KMS-11 (cell line): ENCODE measurements around the gene GFER.

Source experiments
- H2AFZ ChIP-seq: fragments of 200-600 bp; sonication (generic); 2 replicates; pipeline ENCODE4 v1.6.1; 2016; ENCODE audit warnings: antibody characterized with exemption, mixed run types, low read depth
- H3K27ac ChIP-seq: fragments of 200-600 bp; sonication (generic); 2 replicates; pipeline ENCODE4 v1.6.1; 2016; ENCODE audit warnings: mild to moderate bottlenecking, mixed run types
- H3K27me3 ChIP-seq: fragments of 200-600 bp; sonication (generic); 2 replicates; pipeline ENCODE4 v1.6.1; 2017; ENCODE audit warnings: mild to moderate bottlenecking, low read depth, mixed run types, moderate library complexity; ENCODE audit not compliant: insufficient read depth
- H3K36me3 ChIP-seq: fragments of 200-600 bp; sonication (generic); 2 replicates; pipeline ENCODE4 v1.6.1; 2017; ENCODE audit warnings: mild to moderate bottlenecking, mixed run types; ENCODE audit not compliant: insufficient read depth
- H3K4me1 ChIP-seq: fragments of 200-600 bp; sonication (generic); 2 replicates; pipeline ENCODE4 v1.6.1; 2016; ENCODE audit warnings: mild to moderate bottlenecking, low read depth, mixed run types; ENCODE audit not compliant: poor library complexity, severe bottlenecking
- H3K4me2 ChIP-seq: fragments of 200-600 bp; sonication (generic); 2 replicates; pipeline ENCODE4 v1.7.0; 2016; ENCODE audit warnings: mild to moderate bottlenecking, mixed run types
- H3K4me3 ChIP-seq: fragments of 200-600 bp; sonication (generic); IDR thresholded peaks from 2 replicates; pipeline ENCODE4 v1.6.1; 2017; ENCODE audit warnings: low read depth, low read length, mixed read lengths; ENCODE audit not compliant: insufficient read depth
- H3K79me2 ChIP-seq: fragments of 200-600 bp; sonication (generic); 2 replicates; pipeline ENCODE4 v1.6.1; 2016; ENCODE audit warnings: low read depth, mixed run types; ENCODE audit not compliant: insufficient read depth
- H3K9ac ChIP-seq: fragments of 200-600 bp; sonication (generic); 2 replicates; pipeline ENCODE4 v1.6.1; 2016; ENCODE audit warnings: mild to moderate bottlenecking, mixed run types
- H4K20me1 ChIP-seq: fragments of 200-600 bp; sonication (generic); 2 replicates; pipeline ENCODE4 v1.6.1; 2016; ENCODE audit warnings: mild to moderate bottlenecking, mixed run types; ENCODE audit not compliant: insufficient read depth
- CTCF ChIP-seq: fragments of 200-600 bp; sonication (generic); conservative IDR thresholded peaks from 2 replicates; pipeline ENCODE4 v1.6.1; 2017; ENCODE audit warnings: low read depth, mild to moderate bottlenecking, antibody characterized with exemption, low read length, moderate library complexity, mixed read lengths

Gene GFER

GRCh38 chr16:2024032-2024420 is 40.0 kb downstream of the GFER start:
- no peak overlapping the region for H3K9ac ChIP-seq

GRCh38 chr16:2025251-2025650 is 41.3 kb downstream of the GFER start:
- no peaks in the 10 kb centered on the region for H4K20me1 ChIP-seq
- H3K4me2 ChIP-seq, result no peak overlapping the region
- H3K36me3 ChIP-seq, result no peaks in the 10 kb centered on the region
- H3K4me1 ChIP-seq, result peaks cover 15% of the 10 kb centered on the region
- no peak overlapping the region for H3K4me3 ChIP-seq
- H3K9ac ChIP-seq, result no peak overlapping the region
- no peak overlapping the region for H3K27ac ChIP-seq
- peaks cover 29% of the 10 kb centered on the region for H3K27me3 ChIP-seq
- no peak for TF ChIP-seq CTCF
- no peaks in the 10 kb centered on the region for H3K79me2 ChIP-seq
- no peak overlapping the region for H2AFZ ChIP-seq

More at GRCh38 chr16:2024032-2024420, 40.0 kb downstream of the GFER start:
- H3K4me1 ChIP-seq, result peaks cover 15% of the 10 kb centered on the region
- no peak overlapping the region for H3K4me3 ChIP-seq
- H3K79me2 ChIP-seq, result no peaks in the 10 kb centered on the region
- no peaks in the 10 kb centered on the region for H4K20me1 ChIP-seq
- no peaks in the 10 kb centered on the region for H3K36me3 ChIP-seq
- H3K27ac ChIP-seq, result no peak overlapping the region
- no peak for TF ChIP-seq CTCF
- peak overlapping the region; percentile 95; the same call in 1 of the 2 replicates for H2AFZ ChIP-seq
- H3K4me2 ChIP-seq, result no peak overlapping the region
- H3K27me3 ChIP-seq, result peaks cover 29% of the 10 kb centered on the region

- Histone ChIP-seq H3K4me1 (peaks cover 15% of the 10 kb centered on the region), H3K9ac (no peak overlapping the region), H3K4me2 (peak overlapping the region; percentile 70; the same call in 1 of the 2 replicates), H4K20me1 (no peaks in the 10 kb centered on the region), H3K4me3 (no peak overlapping the region), H3K27me3 (peaks cover 27% of the 10 kb centered on the region), H3K79me2 (no peaks in the 10 kb centered on the region), H3K36me3 (no peaks in the 10 kb centered on the region), H3K27ac (no peak overlapping the region), H2AFZ (peak overlapping the region; percentile 47; the same call in 1 of the 2 replicates)
- TF ChIP-seq CTCF, result no peak
Observed at GRCh38 chr16:2025878-2026460, 42.0 kb downstream of the GFER start.

GRCh38 chr16:2026461-2027023 is 42.5 kb downstream of the GFER start, which contains the start of gene NHERF2:
Gene NHERF2 (plus strand): TSS chr16:2026902. CDS start chr16:2027006, 104 bp downstream.
- Histone ChIP-seq H3K27me3 (peaks cover 21% of the 10 kb centered on the region), H2AFZ (peak within 1 kb of the TSS; percentile 57), H4K20me1 (no peaks in the 10 kb centered on the region), H3K4me1 (peaks cover 16% of the 10 kb centered on the region), H3K4me3 (no peak within 1 kb of the TSS), H3K9ac (no peak within 1 kb of the TSS), H3K4me2 (peak within 1 kb of the TSS; percentile 89), H3K36me3 (no peaks in the 10 kb centered on the region), H3K79me2 (no peaks in the 10 kb centered on the region), H3K27ac (no peak within 1 kb of the TSS)
- no peak for TF ChIP-seq CTCF
